ENCODE measurements around the gene CAMK1D.
"Not testable (repeated sequence)": the region's sequence is repeated elsewhere in the genome, so short reads cannot be mapped to it uniquely, and the experiment has no call there.

Gene CAMK1D

GRCh38 chr10:12700557-12700874 is 351.2 kb downstream of the CAMK1D start:
- ATAC-seq: no peak
- no peak for DNase-seq

GRCh38 chr10:12701696-12702095 is 352.3 kb downstream of the CAMK1D start:
- no peak for DNase-seq
- ATAC-seq: no peak

- DNase-seq: no peak
- ATAC-seq: no peak
These were observed 352.9 kb downstream of the CAMK1D start for GRCh38 chr10:12702215-12702770.

- ATAC-seq (no peak), DNase-seq (no peak)
These were observed 353.8 kb downstream of the CAMK1D start for GRCh38 chr10:12703126-12703525.

- ATAC-seq (no peak), DNase-seq (no peak)
These were observed 354.5 kb downstream of the CAMK1D start for GRCh38 chr10:12703813-12704212.

GRCh38 chr10:12704488-12704887 is 355.1 kb downstream of the CAMK1D start:
- ATAC-seq: no peak
- no peak for DNase-seq

GRCh38 chr10:12705943-12706342 is 356.6 kb downstream of the CAMK1D start:
- no peak for DNase-seq
- ATAC-seq: no peak

GRCh38 chr10:12707461-12708185 is 358.3 kb downstream of the CAMK1D start:
- DNase-seq: peak; percentile 34
- peak; percentile 14 for ATAC-seq

- ATAC-seq (no peak), DNase-seq (no peak)
These were observed 359.7 kb downstream of the CAMK1D start for GRCh38 chr10:12709000-12709401.

- no peak for ATAC-seq
- no peak for DNase-seq
These were observed 360.2 kb downstream of the CAMK1D start for GRCh38 chr10:12709521-12709963.

GRCh38 chr10:12710157-12710556 is 360.8 kb downstream of the CAMK1D start:
- no peak for ATAC-seq
- no peak for DNase-seq

- peak; percentile 72 for ATAC-seq
These were observed 361.4 kb downstream of the CAMK1D start for GRCh38 chr10:12710594-12711349.

GRCh38 chr10:12711350-12711708 is 362.0 kb downstream of the CAMK1D start:
- no peak for ATAC-seq
- no peak for DNase-seq

More at GRCh38 chr10:12710594-12711349, 361.4 kb downstream of the CAMK1D start:
- DNase-seq: peak; percentile 84

- no peak for DNase-seq
- no peak for ATAC-seq
These were observed 363.1 kb downstream of the CAMK1D start for GRCh38 chr10:12712293-12712983.

- ATAC-seq, DNase-seq: not testable (repeated sequence)
These were observed 363.6 kb downstream of the CAMK1D start for GRCh38 chr10:12712984-12713316.

- no peak for DNase-seq
- no peak for ATAC-seq
These were observed 366.7 kb downstream of the CAMK1D start for GRCh38 chr10:12716042-12716441.

- DNase-seq (no peak), ATAC-seq (no peak)
These were observed 368.8 kb downstream of the CAMK1D start for GRCh38 chr10:12717981-12718707.

- DNase-seq (no peak), ATAC-seq (peak; percentile 12)
These were observed 370.0 kb downstream of the CAMK1D start for GRCh38 chr10:12719365-12719764.

GRCh38 chr10:12720217-12720981 is 371.1 kb downstream of the CAMK1D start:
- DNase-seq (peak; percentile 37), ATAC-seq (peak; percentile 81)

- no peak for DNase-seq
- ATAC-seq: no peak
These were observed 372.0 kb downstream of the CAMK1D start for GRCh38 chr10:12721334-12721733.

- DNase-seq (no peak), ATAC-seq (no peak)
These were observed 373.9 kb downstream of the CAMK1D start for GRCh38 chr10:12723220-12723619.

Data from stimulated activated naive CD8-positive, alpha-beta T cell treated with anti-CD3 and anti-CD28 coated beads, Interleukin-15, Interleukin-2, amounts not matched to agents 100 U/mL and 50 U/mL, for 24 hours (primary cell).